Prostate gland (tissue), 2 donors: ENCODE results near the gene SYNCRIP.

Source experiments
- CTCF ChIP-seq, 4 experiments: fragments of 200-600 bp in 2 of 4; fragments of 450-650 bp in 2 of 4; sonication (generic) in 2 of 4; IDR thresholded peaks; 1 replicate in 3 of 4; 2 replicates in 1 of 4; pipeline ENCODE4 v1.5.1; 2016 to 2019; ENCODE audit warnings: antibody characterized with exemption in 4 of 4, mild to moderate bottlenecking in 2 of 4, moderate library complexity in 2 of 4
- POLR2A ChIP-seq: fragments of 450-650 bp; IDR thresholded peaks from one replicate; pipeline ENCODE4 v1.6.1; 2016; ENCODE audit warnings: antibody characterized with exemption, mild to moderate bottlenecking

- TF ChIP-seq CTCF (IDR thresholded peaks at IDR 0.05) (no peak), POLR2A (no peak)
These were observed 27.9 kb upstream of the SYNCRIP start for GRCh38 chr6:85670573-85670972.
